ENCODE results near the gene LHX4.

GRCh38 chr1:180246579-180246978 is 16.5 kb downstream of the LHX4 start:
- TF ChIP-seq CTCF (IDR thresholded peaks at IDR 0.05 in 2 of 3, conservative IDR thresholded peaks at IDR 0.05 in 1 of 3; ENCODE audit: insufficient read depth in 2 of 3, low read depth in 1 of 3, low read length in 3 of 3) (no peak), HDAC6 (IDR thresholded peaks at IDR 0.05; ENCODE audit: low read depth, low read length) (no peak), CHD7 (IDR thresholded peaks at IDR 0.05; ENCODE audit: low read depth, low read length) (no peak), REST (IDR thresholded peaks at IDR 0.05; ENCODE audit: borderline replicate concordance) (no peak), REST (CRISPR knock-in tag; IDR thresholded peaks at IDR 0.05; ENCODE audit: low read depth) (no peak), ZBTB17 (CRISPR knock-in tag; IDR thresholded peaks at IDR 0.05) (no peak), FOS (IDR thresholded peaks at IDR 0.05; ENCODE audit: extremely low read depth, insufficient read length) (no peak), MEF2D (tag; conservative IDR thresholded peaks at IDR 0.05; ENCODE audit: low read depth) (no peak), TAF1 (IDR thresholded peaks at IDR 0.05; ENCODE audit: control insufficient read depth, extremely low read depth, insufficient read depth, low read length, severe bottlenecking) (no peak), NCOA1 (IDR thresholded peaks at IDR 0.05; ENCODE audit: low read depth) (no peak), PREB (CRISPR knock-in tag; IDR thresholded peaks at IDR 0.05) (no peak)

Measured in K562 (cell line).